CD4-positive, alpha-beta T cell (primary cell): Measurements from ENCODE around the gene TEDC2. TPM values are rescaled to one million over a fixed set of nuclear protein-coding genes. Genes with fewer than 3 reads are reported as not detected.

Experiments
- ATAC-seq: fragments of 200-7000 bp; cut with Tn5 transposase; one replicate; pipeline ENCODE4 v1.10.0; 2022; ENCODE audit warnings: mild to moderate bottlenecking; ENCODE audit not compliant: poor library complexity
- CTCF ChIA-PET: fragments of 350-600 bp; sonication (Branson Sonifier 250); formaldehyde crosslinking; loops from one replicate; lab custom pipeline; 2021; ENCODE audit warnings: antibody characterized with exemption, inconsistent platforms; lab: Charles Lee
- POLR2A ChIA-PET: fragments of 350-600 bp; sonication (Branson Sonifier 250); formaldehyde crosslinking; loops from one replicate; lab custom pipeline; 2021; ENCODE audit warnings: antibody characterized with exemption, inconsistent platforms; lab: Charles Lee
- DNase-seq, 14 experiments: peaks; one replicate each; pipeline ENCODE4 v3.0.0-alpha.2; 2013 to 2020; ENCODE audit warnings: mixed read lengths in 2 of 14
- H3K27ac ChIP-seq, 2 donors: one replicate each; pipeline versions ENCODE4 v1.5.1 to v1.7.0; 2013; ENCODE audit warnings: low read length in 2 of 2, low read depth in 1 of 2, mild to moderate bottlenecking in 1 of 2
- H3K27me3 ChIP-seq, 2 experiments: 1 replicate in 1 of 2; 2 replicates in 1 of 2; pipeline versions ENCODE4 v1.6.1 to v1.7.0; 2013; ENCODE audit warnings: low read length in 2 of 2, control low read depth in 1 of 2, mild to moderate bottlenecking in 1 of 2, moderate library complexity in 1 of 2; ENCODE audit not compliant: insufficient read depth in 2 of 2, control insufficient read depth in 1 of 2
- H3K36me3 ChIP-seq: one replicate; pipeline ENCODE4 v1.6.1; 2013; ENCODE audit warnings: low read length, control low read depth; ENCODE audit not compliant: insufficient read depth
- H3K4me1 ChIP-seq: one replicate; pipeline ENCODE4 v1.6.1; 2013; ENCODE audit warnings: low read length, control low read depth; ENCODE audit not compliant: insufficient read depth
- H3K4me3 ChIP-seq: one replicate; pipeline ENCODE4 v1.5.1; 2013; ENCODE audit warnings: mild to moderate bottlenecking, low read length, moderate library complexity
- H3K9me3 ChIP-seq, 2 experiments: 1 replicate in 1 of 2; 2 replicates in 1 of 2; pipeline versions ENCODE4 v1.6.1 to v1.7.0; 2013; ENCODE audit warnings: low read length in 2 of 2, mild to moderate bottlenecking in 2 of 2, control low read depth in 1 of 2, moderate library complexity in 1 of 2; ENCODE audit not compliant: control insufficient read depth in 1 of 2, insufficient read depth in 1 of 2
- H3K27ac Mint-ChIP-seq: one replicate; pipeline ENCODE4 v1.8.0; 2020; ENCODE audit warnings: mixed read lengths
- H3K27me3 Mint-ChIP-seq: one replicate; pipeline ENCODE4 v1.8.0; 2021; ENCODE audit warnings: mixed read lengths
- H3K36me3 Mint-ChIP-seq: one replicate; pipeline ENCODE4 v1.8.0; 2021; ENCODE audit warnings: low read depth, mixed read lengths
- H3K4me1 Mint-ChIP-seq: one replicate; pipeline ENCODE4 v1.8.0; 2021; ENCODE audit warnings: low read depth, mixed read lengths
- H3K4me3 Mint-ChIP-seq: one replicate; pipeline ENCODE4 v1.8.0; 2020; ENCODE audit warnings: mild to moderate bottlenecking, mixed read lengths
- H3K9me3 Mint-ChIP-seq: one replicate; pipeline ENCODE4 v1.8.0; 2020; ENCODE audit warnings: mixed read lengths
- intact Hi-C, 2 experiments: fragments of 100-400 bp; cut with DNase I in 1 of 2; cut with micrococcal nuclease in 1 of 2; formaldehyde crosslinking; loops; one replicate each; pipeline versions ENCODE4 v1.15.1 to v1.9.0; 2023 to 2025; cut with DNase I, micrococcal nuclease
- total RNA-seq, 174 experiments: library from RNA in 2 of 174; stranded (reverse) in 2 of 174; gene quantifications; one replicate each; pipeline ENCODE4 v1.2.3 and lab custom pipeline; 2021 to 2026
- TF ChIP-seq, protein P1 (sequence below): fragments of 200-600 bp; IDR thresholded peaks from one replicate; pipeline ENCODE4 v1.8.0; 2022; ENCODE audit warnings: antibody characterized with exemption, mild to moderate bottlenecking

TEDC2 gene
- total RNA-seq, 2 experiments from 2014 or later, result 0.17 to 0.27 TPM

DNA sequence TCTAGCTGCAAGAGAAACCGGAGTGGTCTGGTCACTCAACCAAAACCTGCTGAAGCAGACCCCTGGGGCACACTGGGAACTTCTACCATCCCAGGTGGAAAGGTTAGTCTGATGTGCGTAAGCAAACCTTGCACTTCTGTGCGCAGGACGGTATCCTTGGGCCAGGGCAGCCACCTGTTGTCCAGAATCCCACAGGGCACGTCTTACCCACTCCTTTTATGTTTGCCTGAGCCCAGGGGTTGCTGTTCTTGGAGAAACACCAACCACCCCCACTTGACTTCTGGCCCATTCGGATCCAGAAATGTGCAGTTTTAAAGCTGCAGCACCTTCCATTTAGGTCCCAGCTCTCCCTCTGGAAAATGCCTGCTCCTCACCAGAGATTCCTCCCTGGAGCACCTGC is 33.7 kb downstream of the TEDC2 start:
- TF ChIP-seq, protein P1, sequence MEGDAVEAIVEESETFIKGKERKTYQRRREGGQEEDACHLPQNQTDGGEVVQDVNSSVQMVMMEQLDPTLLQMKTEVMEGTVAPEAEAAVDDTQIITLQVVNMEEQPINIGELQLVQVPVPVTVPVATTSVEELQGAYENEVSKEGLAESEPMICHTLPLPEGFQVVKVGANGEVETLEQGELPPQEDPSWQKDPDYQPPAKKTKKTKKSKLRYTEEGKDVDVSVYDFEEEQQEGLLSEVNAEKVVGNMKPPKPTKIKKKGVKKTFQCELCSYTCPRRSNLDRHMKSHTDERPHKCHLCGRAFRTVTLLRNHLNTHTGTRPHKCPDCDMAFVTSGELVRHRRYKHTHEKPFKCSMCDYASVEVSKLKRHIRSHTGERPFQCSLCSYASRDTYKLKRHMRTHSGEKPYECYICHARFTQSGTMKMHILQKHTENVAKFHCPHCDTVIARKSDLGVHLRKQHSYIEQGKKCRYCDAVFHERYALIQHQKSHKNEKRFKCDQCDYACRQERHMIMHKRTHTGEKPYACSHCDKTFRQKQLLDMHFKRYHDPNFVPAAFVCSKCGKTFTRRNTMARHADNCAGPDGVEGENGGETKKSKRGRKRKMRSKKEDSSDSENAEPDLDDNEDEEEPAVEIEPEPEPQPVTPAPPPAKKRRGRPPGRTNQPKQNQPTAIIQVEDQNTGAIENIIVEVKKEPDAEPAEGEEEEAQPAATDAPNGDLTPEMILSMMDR, result no peak
- DNase-seq (no peak), ATAC-seq (no peak)
- Mint-ChIP-seq H3K9me3 (no peaks in the 10 kb centered on the region), H3K27me3 (no peaks in the 10 kb centered on the region), H3K4me1 (no peaks in the 10 kb centered on the region), H3K27ac (no peak overlapping the region), H3K36me3 (peaks cover 4% of the 10 kb centered on the region), H3K4me3 (no peak overlapping the region)
- no peaks in the 10 kb centered on the region for H3K4me1 ChIP-seq
- intact Hi-C loops, result no loop called here
- no peak overlapping the region for H3K27ac ChIP-seq
- no peak overlapping the region for H3K4me3 ChIP-seq
- CTCF ChIA-PET, result no interaction called here
- POLR2A ChIA-PET, result no interaction called here
- H3K36me3 ChIP-seq, result peaks cover 5% of the 10 kb centered on the region
- H3K27me3 ChIP-seq, result no peaks in the 10 kb centered on the region
- H3K9me3 ChIP-seq, result no peaks in the 10 kb centered on the region

DNA sequence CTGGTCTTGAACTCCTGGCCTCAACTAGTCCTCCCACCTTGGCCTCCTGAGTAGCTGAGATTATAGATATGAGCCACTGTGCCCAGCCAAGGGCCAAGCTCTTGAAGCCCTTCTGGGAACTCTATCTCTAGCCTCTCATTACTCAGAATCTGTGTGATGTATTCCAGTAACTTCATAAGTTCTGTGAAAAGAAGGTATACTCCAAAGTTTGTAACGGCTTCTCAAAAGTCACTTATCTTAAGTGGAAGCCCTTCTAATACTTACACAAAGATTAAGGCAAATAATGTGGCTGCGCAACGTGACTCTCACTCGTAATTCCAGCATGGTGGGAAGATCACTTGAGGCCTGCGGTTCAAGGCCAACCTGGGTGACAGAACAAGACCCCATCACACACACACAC is 34.7 kb downstream of the TEDC2 start:
- intact Hi-C loops, result no loop called here

DNA sequence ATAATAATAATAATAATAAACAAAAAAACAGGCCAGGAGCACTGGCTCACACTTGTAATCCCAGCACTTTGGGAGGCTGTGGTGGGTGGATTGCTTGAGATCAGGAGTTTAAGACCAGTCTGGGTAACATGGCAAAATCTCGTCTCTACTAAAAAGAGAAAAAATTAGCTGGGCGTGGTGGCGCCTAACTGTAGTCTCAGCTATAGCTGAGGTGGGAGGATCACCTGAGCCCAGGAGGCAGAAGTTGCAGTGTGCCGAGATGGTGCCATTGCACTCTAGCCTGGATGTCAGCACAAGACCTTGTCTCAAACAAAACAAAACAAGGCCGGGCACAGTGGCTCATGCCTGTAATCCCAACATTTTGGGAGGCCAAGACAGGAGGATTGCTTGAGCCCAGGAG is 35.1 kb downstream of the TEDC2 start:
- CTCF ChIA-PET, result no interaction called here
- intact Hi-C loops, result no loop called here
- no peaks in the 10 kb centered on the region for H3K27me3 ChIP-seq

More for the DNA sequence above, 34.7 kb downstream of the TEDC2 start:
- ChIA-PET POLR2A (no interaction called here), CTCF (no interaction called here)
- Histone ChIP-seq H3K4me3 (no peak overlapping the region), H3K27me3 (no peaks in the 10 kb centered on the region), H3K4me1 (no peaks in the 10 kb centered on the region), H3K36me3 (peaks cover 5% of the 10 kb centered on the region), H3K9me3 (no peaks in the 10 kb centered on the region), H3K27ac (no peak overlapping the region)
- H3K27ac Mint-ChIP-seq, result no peak overlapping the region
- TF ChIP-seq, protein P1, result no peak
- H3K4me3 Mint-ChIP-seq, result no peak overlapping the region
- no peaks in the 10 kb centered on the region for H3K4me1 Mint-ChIP-seq
- H3K27me3 Mint-ChIP-seq, result no peaks in the 10 kb centered on the region
- H3K36me3 Mint-ChIP-seq, result peaks cover 4% of the 10 kb centered on the region
- no peak for DNase-seq
- ATAC-seq, result no peak
- no peaks in the 10 kb centered on the region for H3K9me3 Mint-ChIP-seq

More for the DNA sequence above, 35.1 kb downstream of the TEDC2 start:
- Histone ChIP-seq H3K27ac (no peak overlapping the region), H3K9me3 (no peaks in the 10 kb centered on the region), H3K36me3 (peaks cover 5% of the 10 kb centered on the region), H3K4me1 (no peaks in the 10 kb centered on the region), H3K4me3 (no peak overlapping the region)
- ATAC-seq (no peak), DNase-seq (no peak)
- no peak overlapping the region for H3K27ac Mint-ChIP-seq
- H3K36me3 Mint-ChIP-seq, result peaks cover 4% of the 10 kb centered on the region
- POLR2A ChIA-PET, result no interaction called here
- no peaks in the 10 kb centered on the region for H3K9me3 Mint-ChIP-seq
- H3K4me3 Mint-ChIP-seq, result no peak overlapping the region
- H3K27me3 Mint-ChIP-seq, result no peaks in the 10 kb centered on the region
- TF ChIP-seq, protein P1, result no peak
- no peaks in the 10 kb centered on the region for H3K4me1 Mint-ChIP-seq
